K562 (cell line): Measurements from ENCODE around the gene TTN. TPM values are rescaled to one million over a fixed set of nuclear protein-coding genes. Genes with fewer than 3 reads are reported as not detected.

Experiments
- ATAC-seq: fragments of 200-7000 bp; cut with Tn5 transposase; 3 replicates; pipeline ENCODE4 v1.9.1; 2020; ENCODE audit warnings: moderate library complexity
- BruUV-seq: library from RNA; stranded (reverse); fragments of 400-500 nt; replicated peaks from 2 replicates; lab custom pipeline; 2021; lab: Mats Ljungman, UMichigan
- CTCF ChIA-PET: fragments of 300-600 bp; formaldehyde crosslinking; extraction: SDS; loops from one replicate; lab custom pipeline; 2021; ENCODE audit warnings: low intra/inter-chr PET ratio; lab: Yijun Ruan, JAX
- POLR2A ChIA-PET: fragments of 300-600, 350-650 bp; sonication (Branson Sonifier 250); formaldehyde crosslinking; extraction: SDS; loops from one replicate; lab custom pipeline; 2021; ENCODE audit warnings: antibody characterized with exemption, inconsistent platforms; lab: Yijun Ruan, JAX
- DNase-seq, 4 experiments: peaks; one replicate each; pipeline versions ENCODE4 v3.0.0 to v3.0.0-alpha.2; 2011 to 2018; ENCODE audit warnings: low spot score in 3 of 4, mixed read lengths in 3 of 4; ENCODE audit errors: extremely low read depth in 1 of 4
- FAIRE-seq: peaks from 2 replicates; lab custom pipeline; 2011; peaks lifted over from hg19 to GRCh38; lab: Jason Lieb, UNC
- H2AFZ ChIP-seq: 2 replicates; pipeline ENCODE4 v1.6.0; 2011; ENCODE audit warnings: low read depth, low read length, control low read depth, inconsistent platforms
- H3K27ac ChIP-seq: fragments of 200-600 bp; 3 replicates; pipeline ENCODE4 v1.8.0; 2011; ENCODE audit warnings: low read depth, mild to moderate bottlenecking, control low read depth, inconsistent platforms, low read length, moderate library complexity, mixed read lengths; ENCODE audit errors: extremely low read depth
- H3K27me3 ChIP-seq, 2 experiments: fragments of 300-600 bp in 1 of 2; 2 replicates in 1 of 2; 3 replicates in 1 of 2; pipeline versions ENCODE4 v1.6.0 to v1.8.0; 2011; ENCODE audit warnings: inconsistent platforms in 2 of 2, low read length in 2 of 2, mild to moderate bottlenecking in 1 of 2, mixed read lengths in 1 of 2, moderate library complexity in 1 of 2; ENCODE audit not compliant: control insufficient read depth in 2 of 2, insufficient read depth in 2 of 2
- H3K36me3 ChIP-seq: fragments of 300-600 bp; 3 replicates; pipeline ENCODE4 v1.8.0; 2011; ENCODE audit warnings: mild to moderate bottlenecking, low read length, inconsistent platforms; ENCODE audit not compliant: control insufficient read depth, insufficient read depth
- H3K4me1 ChIP-seq, 2 experiments: fragments of 200-600 bp in 1 of 2; replicated peaks in 1 of 2; 2 replicates in 1 of 2; 3 replicates in 1 of 2; pipeline versions ENCODE4 v1.5.1 to v1.8.0; 2011; ENCODE audit warnings: inconsistent platforms in 2 of 2, low read length in 2 of 2, mild to moderate bottlenecking in 1 of 2, mixed read lengths in 1 of 2, moderate library complexity in 1 of 2; ENCODE audit not compliant: control insufficient read depth in 2 of 2, insufficient read depth in 2 of 2
- H3K4me2 ChIP-seq: 2 replicates; pipeline ENCODE4 v1.6.1; 2011; ENCODE audit warnings: low read length, control low read depth, inconsistent platforms, mixed read lengths; ENCODE audit not compliant: insufficient read depth
- H3K4me3 ChIP-seq: fragments of 200-600 bp; sonication (generic), shearing (Covaris generic); 2 replicates; pipeline ENCODE4 v1.5.1; 2016; ENCODE audit warnings: control low read depth, inconsistent platforms
- H3K79me2 ChIP-seq: fragments of 200-600 bp; 3 replicates; pipeline ENCODE4 v1.8.0; 2011; ENCODE audit warnings: low read length, inconsistent platforms; ENCODE audit not compliant: control insufficient read depth, insufficient read depth
- H3K9ac ChIP-seq, 2 experiments: 2 replicates each; pipeline versions ENCODE4 v1.6.0 to v1.6.1; 2011; ENCODE audit warnings: low read depth in 2 of 2, low read length in 2 of 2, control low read depth in 1 of 2, inconsistent platforms in 1 of 2, mild to moderate bottlenecking in 1 of 2, mixed read lengths in 1 of 2; ENCODE audit not compliant: insufficient read depth in 1 of 2
- H3K9me1 ChIP-seq: one replicate; pipeline ENCODE4 v1.6.0; 2011; ENCODE audit warnings: inconsistent platforms, mild to moderate bottlenecking, low read length, moderate library complexity; ENCODE audit not compliant: control insufficient read depth, insufficient read depth
- H3K9me3 ChIP-seq: replicated peaks from 2 replicates; pipeline ENCODE4 v1.5.1; 2011; ENCODE audit warnings: low read depth, low read length, inconsistent platforms; ENCODE audit not compliant: control insufficient read depth, insufficient read depth
- H4K20me1 ChIP-seq: replicated peaks from 2 replicates; pipeline ENCODE4 v1.6.1; 2011; ENCODE audit warnings: low read length, inconsistent platforms, mixed read lengths; ENCODE audit not compliant: control insufficient read depth, insufficient read depth
- AFF1 ChIP-seq, 2 experiments: fragments of 450-650 bp; IDR thresholded peaks; 2 replicates each; pipeline ENCODE4 v1.6.1; 2018; ENCODE audit warnings: mild to moderate bottlenecking in 2 of 2, low read depth in 1 of 2; ENCODE audit not compliant: partially characterized antibody in 2 of 2
- DACH1 ChIP-seq: fragments of 450-650 bp; IDR thresholded peaks from 2 replicates; pipeline ENCODE4 v1.6.1; 2018; ENCODE audit not compliant: partially characterized antibody
- ESRRA ChIP-seq: fragments of 450-650 bp; IDR thresholded peaks from 2 replicates; pipeline ENCODE4 v1.6.1; 2014; ENCODE audit warnings: low read depth, mild to moderate bottlenecking, moderate library complexity, borderline replicate concordance
- ETV6 ChIP-seq, 3 experiments: fragments of 150-350 bp in 1 of 3; sonication (generic) in 1 of 3; formaldehyde crosslinking in 1 of 3; IDR thresholded peaks; 2 replicates each; pipeline versions ENCODE4 v1.6.1 to v1.8.0; 2014 to 2022; ENCODE audit warnings: borderline replicate concordance in 2 of 3, low read depth in 2 of 3, antibody characterized with exemption in 1 of 3, low read length in 1 of 3, mild to moderate bottlenecking in 1 of 3, missing genetic modification reagents in 1 of 3
- HDAC1 ChIP-seq, 2 experiments: fragments of 450-650 bp; IDR thresholded peaks; 2 replicates each; pipeline ENCODE4 v1.6.1; 2016 to 2017; ENCODE audit warnings: inconsistent platforms in 1 of 2, mild to moderate bottlenecking in 1 of 2, moderate library complexity in 1 of 2
- TAF7 ChIP-seq: fragments of 450-650 bp; IDR thresholded peaks from 2 replicates; pipeline ENCODE4 v1.6.1; 2016; ENCODE audit warnings: missing genetic modification characterization, missing compliant biosample characterization
- WGBS: fragments of 100-300 bp; shearing (Covaris generic); methylation state at CpG from one replicate; pipeline ENCODE4 v1.1.6; 2016; ENCODE audit warnings: low coverage, mixed read lengths; ENCODE audit not compliant: insufficient coverage; ENCODE audit errors: missing lambda C conversion rate; 5-methylcytosine and 5-hydroxymethylcytosine counted together
- in situ Hi-C: fragments of 300-500 bp; cut with MboI; formaldehyde crosslinking; loops from 4 replicates; pipeline ENCODE4 v1.15.0; 2018; ENCODE audit warnings: inconsistent platforms, mixed read lengths
- intact Hi-C: fragments of 100-400 bp; cut with micrococcal nuclease; formaldehyde crosslinking; loops from 2 replicates; pipeline ENCODE4 v1.14.2; 2022
- polyA plus RNA-seq, 8 experiments: library from polyadenylated mRNA; depleted of rRNA in 4 of 8; stranded (reverse) in 5 of 8; unstranded in 3 of 8; fragments of >200 nt; fragmentation: Nextera tagmentation in 2 of 8; fragmentation: Illumina TruSeq in 1 of 8; extraction: Ambion mirVana in 2 of 8; extraction: Trizol in 1 of 8; gene quantifications; 2 replicates each; pipeline versions ENCODE4 v1.2.1 to v1.2.3, GENCODE V29; 2011 to 2014; ENCODE audit warnings: inconsistent platforms in 1 of 8, missing spikeins in 1 of 8
- total RNA-seq, 7 experiments: library from RNA; depleted of rRNA in 6 of 7; stranded (reverse); fragments of >200 nt in 6 of 7; fragmentation: Illumina TruSeq in 2 of 7; extraction: Trizol in 2 of 7; gene quantifications; 2 replicates each; pipeline versions ENCODE4 v1.2.1 to v1.2.3, GENCODE V29; 2011 to 2021; ENCODE audit warnings: low replicate concordance in 1 of 7

The TTN gene
- total and polyA plus RNA-seq, 9 of the 15 experiments (the other 6 are each of a cell fraction or from before 2014, with no cell fraction given) = under 0.01 to 0.20 (median 0.04) TPM; not detected in 1

DNA sequence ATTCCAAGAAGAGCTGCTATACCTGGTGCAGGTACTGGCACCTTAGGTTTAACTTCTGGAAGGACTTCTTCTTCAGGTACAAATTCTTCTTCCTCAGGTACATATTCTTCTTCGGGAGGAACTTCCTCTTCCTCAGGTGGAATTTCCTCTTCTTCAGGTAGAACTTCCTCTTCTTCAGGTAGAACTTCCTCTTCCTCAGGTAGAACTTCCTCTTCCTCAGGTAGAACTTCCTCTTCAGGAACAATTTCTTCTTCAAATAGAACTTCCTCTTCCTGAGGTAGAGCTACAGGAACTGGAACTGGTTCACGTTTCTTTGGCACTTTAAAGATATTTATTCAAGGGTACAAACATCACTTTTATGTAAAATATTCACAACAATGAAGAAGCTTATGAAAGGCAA is 129.6 kb downstream of the TTN start:
- H3K27me3 ChIP-seq = no peaks in the 10 kb centered on the region
- in situ Hi-C loops = no loop called here

DNA sequence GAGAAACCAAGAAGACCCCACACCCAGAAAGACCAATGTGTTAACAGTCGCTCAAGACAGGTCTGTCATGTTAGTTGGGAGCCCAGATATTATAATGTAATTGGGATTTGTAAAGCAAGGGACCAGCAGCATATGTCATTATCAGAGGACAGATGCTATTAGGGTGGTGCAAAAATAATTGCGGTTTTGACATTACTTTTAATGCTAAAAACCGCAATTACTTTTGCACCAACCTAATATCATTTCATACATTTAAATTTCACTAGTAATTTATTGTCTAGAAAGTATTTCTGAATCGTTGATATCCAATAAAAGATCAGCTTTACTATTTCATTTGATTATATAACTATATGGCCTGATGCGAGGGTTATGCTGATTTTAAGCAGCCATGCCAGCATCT is 131.2 kb downstream of the TTN start:
- H3K9ac ChIP-seq = no peak overlapping the region
- DNase-seq (no peak), ATAC-seq (no peak), FAIRE-seq (no peak)
- no peaks in the 10 kb centered on the region for H3K4me1 ChIP-seq
- no TSS peak for BruUV-seq
- POLR2A ChIA-PET = no interaction called here
- H3K27me3 ChIP-seq = no peaks in the 10 kb centered on the region
- H3K4me2 ChIP-seq = no peak overlapping the region
- no peaks in the 10 kb centered on the region for H3K79me2 ChIP-seq
- H3K27ac ChIP-seq = no peak overlapping the region
- CTCF ChIA-PET = interaction anchor here (0.7 kb wide), 1 partner anchor 25 kb away, joined by 3 read pairs; no protein-coding TSS in a partner anchor
- intact Hi-C loops = no loop called here
- no peaks in the 10 kb centered on the region for H3K9me3 ChIP-seq
- no peak overlapping the region for H3K4me3 ChIP-seq
- H3K36me3 ChIP-seq = no peaks in the 10 kb centered on the region
- in situ Hi-C loops = no loop called here
- H3K9me1 ChIP-seq = no peaks in the 10 kb centered on the region
- WGBS = 5% methylated on average over 5 of the region's 5 CpGs
- no peak overlapping the region for H2AFZ ChIP-seq
- H4K20me1 ChIP-seq = no peaks in the 10 kb centered on the region
- peak; percentile 16 for TF ChIP-seq DACH1
- TF ChIP-seq TAF7 (tag) = no peak
- TF ChIP-seq AFF1 (IDR thresholded peaks at IDR 0.05; ENCODE audit: low read depth in 1 of 2, partially characterized antibody in 2 of 2) = no peak
- peak; percentile 18; the same call in 1 of the 2 replicates for TF ChIP-seq ESRRA

More for the DNA sequence above, 129.6 kb downstream of the TTN start:
- BruUV-seq = no TSS peak
- DNase-seq = no peak
- H3K79me2 ChIP-seq = no peaks in the 10 kb centered on the region
- H3K36me3 ChIP-seq = no peaks in the 10 kb centered on the region
- ATAC-seq = no peak
- WGBS = 0% methylated on average over 2 of the region's 2 CpGs
- H3K4me3 ChIP-seq = no peak overlapping the region
- FAIRE-seq = no peak
- H3K4me1 ChIP-seq = no peaks in the 10 kb centered on the region
- intact Hi-C loops = no loop called here
- no peaks in the 10 kb centered on the region for H4K20me1 ChIP-seq
- H2AFZ ChIP-seq = no peak overlapping the region
- H3K9me1 ChIP-seq = no peaks in the 10 kb centered on the region
- TF ChIP-seq HDAC1 (IDR thresholded peaks at IDR 0.05) (no peak), ETV6 (IDR thresholded peaks at IDR 0.05; ENCODE audit: borderline replicate concordance in 1 of 2, low read depth in 2 of 2, low read length in 1 of 2) (peak in 1 of 2 experiments; percentile 90; a peak in 2 of 4 replicates), ETV6 (CRISPR knock-in tag; IDR thresholded peaks at IDR 0.05; ENCODE audit: borderline replicate concordance) (no peak)
- no peak overlapping the region for H3K27ac ChIP-seq
- ChIA-PET POLR2A (no interaction called here), CTCF (no interaction called here)
- H3K9me3 ChIP-seq = no peaks in the 10 kb centered on the region
- H3K4me2 ChIP-seq = no peak overlapping the region
- H3K9ac ChIP-seq = no peak overlapping the region
